Limb (tissue), 2 donors: ENCODE data around the gene ZNF446.

Source experiments
- DNase-seq, 2 donors: peaks; one replicate each; pipeline ENCODE4 v3.0.0-alpha.2; 2016; ENCODE audit errors: extremely low spot score in 2 of 2

The ZNF446 gene

DNA sequence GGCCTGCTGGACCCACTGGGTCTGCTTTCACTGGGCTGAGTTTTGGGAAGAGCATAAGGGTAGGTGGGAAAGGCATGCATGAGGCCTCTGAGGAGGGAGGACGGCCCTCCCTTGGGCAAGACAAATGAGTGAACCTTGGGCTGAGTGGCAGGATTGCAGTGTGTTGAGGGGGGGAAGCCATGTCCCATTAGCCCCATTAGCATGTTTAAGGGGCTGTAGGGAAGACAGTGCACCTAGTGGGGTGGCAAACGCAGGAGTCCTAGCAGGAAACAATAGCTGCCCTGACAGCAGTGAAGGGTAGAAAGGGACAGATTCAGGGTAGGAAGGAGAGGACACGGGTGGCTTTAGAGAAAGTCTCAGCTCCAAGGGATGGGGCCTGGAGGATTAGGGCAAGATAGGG, 46.6 kb downstream of the ZNF446 start:
- no peak for DNase-seq

DNA sequence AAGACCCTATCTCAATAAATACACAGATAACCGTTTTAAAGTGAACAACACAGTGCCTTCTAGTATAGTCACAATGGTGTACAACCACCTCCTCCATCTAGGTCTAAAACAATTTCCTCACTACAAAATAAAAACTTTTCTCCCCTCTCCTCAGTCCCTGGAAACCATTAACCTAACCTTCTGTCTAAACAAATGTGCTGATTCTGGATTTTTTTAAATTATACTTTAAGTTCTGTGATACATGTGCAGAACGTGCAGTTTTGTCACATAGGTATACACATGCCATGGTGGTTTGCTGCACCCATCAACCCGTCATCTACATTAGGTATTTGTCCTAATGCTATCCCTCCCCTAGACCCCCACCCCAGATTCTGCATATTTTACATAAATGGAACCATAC, 53.3 kb downstream of the ZNF446 start:
- no peak for DNase-seq
